ENCODE results near the gene UNKL.

Gene UNKL

DNA sequence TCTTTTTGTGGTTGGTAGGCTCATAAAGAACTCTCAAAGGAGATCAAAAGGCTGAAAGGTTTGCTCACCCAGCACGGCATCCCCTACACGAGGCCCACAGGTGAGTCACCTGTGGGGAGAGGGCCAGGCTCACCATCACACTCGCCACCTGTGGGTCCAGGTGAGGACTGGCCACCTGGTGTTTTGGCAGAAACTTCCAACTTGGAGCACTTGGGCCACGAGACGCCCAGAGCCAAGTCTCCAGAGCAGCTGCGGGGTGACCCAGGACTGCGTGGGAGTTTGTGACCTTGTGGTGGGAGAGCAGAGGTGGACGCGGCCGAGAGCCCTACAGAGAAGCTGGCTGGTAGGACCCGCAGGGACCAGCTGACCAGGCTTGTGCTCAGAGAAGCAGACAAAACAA lies 51.7 kb downstream of the UNKL start:
- H3K4me3 ChIP-seq (ENCODE audit: control insufficient read depth, low read depth, low read length): no peak overlapping the region
- no peak for DNase-seq (ENCODE audit: low read depth)

DNA sequence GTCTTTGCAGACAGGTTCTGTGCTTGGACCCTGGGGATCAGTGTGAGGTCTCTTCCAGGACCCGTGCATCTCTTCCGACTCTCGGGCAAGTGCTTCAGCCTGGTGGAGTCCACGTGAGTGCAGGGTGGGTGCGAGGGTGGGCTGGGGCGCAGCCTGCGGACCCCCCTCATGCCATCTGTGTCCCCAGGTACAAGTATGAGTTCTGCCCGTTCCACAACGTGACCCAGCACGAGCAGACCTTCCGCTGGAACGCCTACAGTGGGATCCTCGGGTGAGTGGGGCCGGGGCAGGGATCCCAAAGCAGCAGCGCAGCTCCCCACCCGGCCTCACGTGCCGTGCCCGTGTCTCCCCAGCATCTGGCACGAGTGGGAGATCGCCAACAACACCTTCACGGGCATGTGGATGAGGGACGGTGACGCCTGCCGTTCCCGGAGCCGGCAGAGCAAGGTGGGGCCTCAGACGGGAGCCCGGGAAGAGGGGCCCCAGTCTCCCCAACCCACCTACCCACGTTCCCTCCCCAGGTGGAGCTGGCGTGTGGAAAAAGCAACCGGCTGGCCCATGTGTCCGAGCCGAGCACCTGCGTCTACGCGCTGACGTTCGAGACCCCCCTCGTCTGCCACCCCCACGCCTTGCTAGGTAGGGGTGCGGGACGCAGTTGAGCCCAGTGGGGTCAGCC lies 52.7 kb downstream of the UNKL start:
- TF ChIP-seq, protein P1, sequence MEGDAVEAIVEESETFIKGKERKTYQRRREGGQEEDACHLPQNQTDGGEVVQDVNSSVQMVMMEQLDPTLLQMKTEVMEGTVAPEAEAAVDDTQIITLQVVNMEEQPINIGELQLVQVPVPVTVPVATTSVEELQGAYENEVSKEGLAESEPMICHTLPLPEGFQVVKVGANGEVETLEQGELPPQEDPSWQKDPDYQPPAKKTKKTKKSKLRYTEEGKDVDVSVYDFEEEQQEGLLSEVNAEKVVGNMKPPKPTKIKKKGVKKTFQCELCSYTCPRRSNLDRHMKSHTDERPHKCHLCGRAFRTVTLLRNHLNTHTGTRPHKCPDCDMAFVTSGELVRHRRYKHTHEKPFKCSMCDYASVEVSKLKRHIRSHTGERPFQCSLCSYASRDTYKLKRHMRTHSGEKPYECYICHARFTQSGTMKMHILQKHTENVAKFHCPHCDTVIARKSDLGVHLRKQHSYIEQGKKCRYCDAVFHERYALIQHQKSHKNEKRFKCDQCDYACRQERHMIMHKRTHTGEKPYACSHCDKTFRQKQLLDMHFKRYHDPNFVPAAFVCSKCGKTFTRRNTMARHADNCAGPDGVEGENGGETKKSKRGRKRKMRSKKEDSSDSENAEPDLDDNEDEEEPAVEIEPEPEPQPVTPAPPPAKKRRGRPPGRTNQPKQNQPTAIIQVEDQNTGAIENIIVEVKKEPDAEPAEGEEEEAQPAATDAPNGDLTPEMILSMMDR (conservative IDR thresholded peaks at IDR 0.05; ENCODE audit: control insufficient read depth, insufficient read depth, low read depth, low read length): no peak
- DNase-seq (ENCODE audit: low read depth): no peak
- no peak overlapping the region for H3K4me3 ChIP-seq (ENCODE audit: control insufficient read depth, low read depth, low read length)

More for the DNA sequence above, 51.7 kb downstream of the UNKL start:
- TF ChIP-seq, protein P1 (conservative IDR thresholded peaks at IDR 0.05; ENCODE audit: control insufficient read depth, insufficient read depth, low read depth, low read length): no peak

DNA sequence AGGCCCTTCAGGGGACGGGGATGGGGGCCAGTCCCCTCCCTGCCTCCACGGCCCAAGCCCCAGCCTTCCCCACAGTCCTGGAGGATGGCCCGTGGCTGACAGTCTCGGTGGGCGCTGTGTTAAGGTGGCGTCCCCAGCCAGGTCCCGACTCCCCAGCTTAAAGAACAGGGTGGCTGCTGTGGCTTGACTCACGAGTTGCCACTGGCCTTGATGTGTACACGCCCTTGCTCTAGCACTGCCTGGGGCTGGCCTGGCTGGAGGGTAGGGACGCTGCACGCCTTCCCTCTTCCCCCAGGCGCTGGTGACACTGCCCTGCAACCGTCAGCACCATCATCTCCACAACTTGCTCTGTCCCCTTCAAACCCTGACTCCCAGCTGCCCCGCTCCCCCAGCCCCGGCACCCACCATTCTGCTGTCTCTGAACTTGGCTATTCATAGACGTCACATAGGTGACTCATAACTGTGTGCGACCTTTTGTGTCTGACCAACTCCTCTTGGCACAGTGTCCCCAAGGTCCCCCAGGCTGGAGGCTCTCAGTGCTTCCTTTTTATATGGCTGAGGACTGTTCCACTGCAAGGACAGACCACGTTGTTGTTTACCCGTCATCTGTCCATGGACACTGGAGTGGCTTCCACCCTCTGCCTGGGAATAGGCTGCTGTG lies 56.5 kb downstream of the UNKL start:
- H3K4me3 ChIP-seq (ENCODE audit: control insufficient read depth, low read depth, low read length): no peak overlapping the region
- peak; percentile 28 for DNase-seq (ENCODE audit: low read depth)
- TF ChIP-seq, protein P1 (conservative IDR thresholded peaks at IDR 0.05; ENCODE audit: control insufficient read depth, insufficient read depth, low read depth, low read length): no peak

DNA sequence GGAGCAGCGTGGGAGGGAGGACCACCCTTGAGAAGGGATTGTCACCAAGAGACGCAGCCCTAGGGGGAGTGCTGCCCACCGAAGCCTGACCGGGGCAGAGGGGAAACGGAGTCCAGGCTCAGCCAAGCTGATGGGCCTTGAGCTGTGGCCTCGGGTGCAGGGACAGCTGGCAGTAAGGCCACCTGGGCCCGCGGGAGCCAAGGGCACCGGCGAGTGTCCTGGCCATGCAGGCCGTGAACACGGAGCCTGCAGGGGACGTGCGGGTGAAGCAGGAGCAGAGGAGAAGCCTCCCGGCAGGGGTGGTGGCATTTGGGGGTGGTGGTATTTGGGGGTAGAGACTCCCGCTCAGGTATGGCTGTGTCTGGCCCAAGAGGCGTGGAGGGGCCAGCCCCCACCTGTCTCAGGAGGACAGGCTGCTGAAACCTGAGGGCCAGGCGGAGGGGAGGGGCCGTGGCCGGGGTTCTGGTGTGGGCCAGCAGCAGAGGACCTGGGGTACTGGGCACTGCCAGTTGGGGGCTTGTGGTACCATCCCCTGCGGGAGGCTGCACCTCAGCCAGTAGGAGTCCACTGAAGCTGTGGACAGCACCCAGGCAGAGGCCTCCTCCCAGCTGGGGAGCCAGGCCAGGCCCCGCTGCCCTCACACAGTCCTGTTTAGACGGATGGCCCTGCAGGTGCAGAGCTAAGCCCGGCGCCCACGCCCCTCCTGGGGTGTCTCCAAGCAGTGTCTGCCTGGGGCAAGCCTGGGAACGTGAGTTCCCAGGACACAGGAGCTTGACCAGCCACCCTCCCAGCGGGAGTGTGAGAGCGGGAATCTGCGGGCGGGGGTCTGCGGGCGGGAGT lies 58.2 kb downstream of the UNKL start:
- DNase-seq (ENCODE audit: low read depth): no peak
- H3K4me3 ChIP-seq (ENCODE audit: control insufficient read depth, low read depth, low read length): no peak overlapping the region
- TF ChIP-seq, protein P1 (conservative IDR thresholded peaks at IDR 0.05; ENCODE audit: control insufficient read depth, insufficient read depth, low read depth, low read length): no peak

DNA sequence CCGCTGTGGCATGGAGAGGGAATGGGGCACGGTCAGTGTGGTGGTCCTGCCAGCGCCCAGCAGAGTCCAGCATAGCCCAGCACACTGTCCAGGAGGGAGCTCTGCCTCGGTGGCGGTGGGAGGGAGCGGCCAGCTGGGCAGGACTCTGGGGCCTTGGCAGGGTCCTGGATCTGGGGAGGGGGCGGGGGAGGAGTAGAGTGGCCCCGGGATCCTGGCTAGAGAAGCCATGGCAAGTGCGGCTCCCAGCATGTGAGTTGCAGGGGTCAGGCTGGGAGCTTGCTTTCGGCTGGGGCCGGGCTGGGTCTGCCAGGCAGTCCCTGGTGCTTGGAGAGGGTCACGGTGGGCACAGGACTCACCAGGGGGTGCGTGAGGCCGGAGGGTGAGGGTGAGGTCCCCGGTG lies 58.9 kb downstream of the UNKL start:
- TF ChIP-seq, protein P1 (conservative IDR thresholded peaks at IDR 0.05; ENCODE audit: control insufficient read depth, insufficient read depth, low read depth, low read length): no peak
- no peak for DNase-seq (ENCODE audit: low read depth)
- H3K4me3 ChIP-seq (ENCODE audit: control insufficient read depth, low read depth, low read length): no peak overlapping the region

DNA sequence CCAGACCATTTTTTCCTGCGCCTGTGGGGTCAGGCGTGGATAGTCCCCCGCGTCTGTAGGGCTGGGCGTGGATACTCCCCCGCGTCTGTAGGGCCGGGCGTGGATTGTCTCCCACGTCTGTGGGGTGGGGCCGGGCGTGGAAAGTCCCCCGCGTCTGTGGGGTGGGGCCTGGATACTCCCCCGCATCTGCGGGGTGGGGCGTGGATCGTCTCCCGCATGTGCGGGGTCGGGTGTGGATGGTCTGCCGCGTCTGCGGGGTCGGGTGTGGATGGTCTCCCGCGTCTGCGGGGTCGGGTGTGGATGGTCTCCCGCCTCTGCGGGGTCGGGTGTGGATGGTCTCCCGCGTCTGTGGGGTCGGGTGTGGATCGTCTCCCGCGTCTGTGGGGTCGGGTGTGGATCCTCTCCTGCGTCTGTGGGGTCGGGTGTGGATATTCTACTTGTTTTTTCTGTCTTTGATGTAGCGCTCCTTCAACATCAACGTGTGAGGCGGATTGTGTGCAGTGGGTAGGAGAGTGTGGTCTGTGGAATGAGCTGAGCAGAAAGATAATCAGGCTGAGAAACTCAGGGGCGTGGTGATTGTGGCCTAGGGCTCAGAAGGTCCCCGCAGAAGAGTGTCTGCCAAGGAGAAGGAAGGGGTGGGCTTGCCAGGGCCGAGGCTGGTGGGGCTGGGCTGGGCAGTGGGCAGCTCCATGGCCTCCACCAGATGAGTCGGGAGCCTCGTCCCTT lies 59.5 kb downstream of the UNKL start:
- H3K4me3 ChIP-seq (ENCODE audit: control insufficient read depth, low read depth, low read length): no peak overlapping the region
- TF ChIP-seq, protein P1 (conservative IDR thresholded peaks at IDR 0.05; ENCODE audit: control insufficient read depth, insufficient read depth, low read depth, low read length): no peak
- no peak for DNase-seq (ENCODE audit: low read depth)
